ENCODE measurements around the gene ABCC6. TPM values are rescaled to one million over a fixed set of nuclear protein-coding genes. Genes with fewer than 3 reads are reported as not detected.
"Not testable (repeated sequence)": the region's sequence is repeated elsewhere in the genome, so short reads cannot be mapped to it uniquely, and the experiment has no call there.

ABCC6 gene
- total RNA-seq, 1 experiment from 2014 or later: 0.52 TPM

DNA sequence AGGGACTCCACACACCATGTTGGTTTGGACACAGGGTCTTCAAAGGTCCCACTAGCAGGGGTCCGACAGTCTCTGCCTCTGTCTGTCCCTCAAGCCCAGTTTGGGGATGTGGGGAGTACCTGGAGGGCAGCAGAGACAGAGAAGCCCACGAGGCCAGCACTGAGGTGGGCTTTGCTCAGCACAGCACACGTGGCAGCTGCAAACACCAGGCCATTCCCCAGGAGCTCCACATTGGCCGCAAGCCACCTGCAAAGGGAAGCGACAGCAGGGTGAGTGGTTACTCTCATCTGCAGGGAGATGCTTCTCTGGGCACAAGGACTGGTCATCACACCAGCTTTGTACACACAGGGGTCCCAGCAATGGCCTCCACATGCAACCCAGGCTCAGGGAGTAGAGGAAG, 62.0 kb downstream of the ABCC6 start:
- no peak for DNase-seq (ENCODE audit: low read depth)

DNA sequence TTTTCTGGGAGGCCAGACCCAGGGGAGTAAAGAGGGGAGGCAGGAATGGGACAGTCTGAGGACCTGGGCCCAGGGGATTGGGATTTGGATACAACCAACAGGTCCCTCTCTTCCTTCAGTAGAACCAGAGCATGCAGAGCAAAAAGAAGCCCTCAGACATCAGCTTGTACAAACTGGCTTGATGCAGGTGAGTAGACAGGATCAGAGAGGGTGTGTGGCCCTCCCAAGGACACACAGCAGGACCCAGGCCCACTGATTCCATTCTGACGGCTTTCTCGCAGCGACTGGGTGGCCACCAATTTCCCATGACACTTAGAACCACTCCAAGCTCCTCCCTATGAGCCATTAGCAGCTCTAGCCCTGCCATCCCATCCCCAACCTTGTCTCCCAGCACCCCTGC, 63.6 kb downstream of the ABCC6 start:
- no peak for DNase-seq (ENCODE audit: low read depth)

DNA sequence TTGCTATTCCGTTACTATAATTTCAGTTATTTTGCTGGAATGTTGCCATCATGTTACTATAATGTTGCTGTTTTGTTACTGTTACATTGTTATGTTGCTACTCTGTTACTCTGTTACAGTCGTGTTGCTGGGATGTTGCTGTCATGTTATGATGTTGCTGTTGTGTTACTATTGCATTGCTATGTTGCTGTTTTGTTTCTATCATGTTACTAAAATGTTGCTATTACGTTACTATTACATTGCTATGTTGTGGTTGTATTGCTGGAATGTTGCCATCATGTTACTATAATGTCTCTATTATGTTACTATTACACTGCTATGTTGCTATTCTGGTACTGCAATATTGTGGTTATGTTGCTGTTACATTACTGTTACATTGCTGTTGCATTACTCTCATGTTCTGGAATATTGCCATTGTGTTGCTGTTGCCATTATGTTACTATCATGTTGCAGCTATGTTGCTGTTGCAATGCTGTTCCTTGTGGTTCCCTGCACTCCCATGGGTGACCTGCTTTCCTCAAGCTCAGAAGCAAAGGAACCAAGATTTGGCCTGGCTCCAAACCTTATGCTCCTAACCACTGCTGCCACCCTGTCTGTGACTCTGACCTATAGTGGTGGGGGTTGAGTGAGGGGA, 64.4 kb downstream of the ABCC6 start:
- peak; percentile 17 for DNase-seq (ENCODE audit: low read depth)

- no peak for DNase-seq (ENCODE audit: low read depth)
Observed at GRCh38 chr16:16158082-16158658, 65.1 kb downstream of the ABCC6 start.

DNA sequence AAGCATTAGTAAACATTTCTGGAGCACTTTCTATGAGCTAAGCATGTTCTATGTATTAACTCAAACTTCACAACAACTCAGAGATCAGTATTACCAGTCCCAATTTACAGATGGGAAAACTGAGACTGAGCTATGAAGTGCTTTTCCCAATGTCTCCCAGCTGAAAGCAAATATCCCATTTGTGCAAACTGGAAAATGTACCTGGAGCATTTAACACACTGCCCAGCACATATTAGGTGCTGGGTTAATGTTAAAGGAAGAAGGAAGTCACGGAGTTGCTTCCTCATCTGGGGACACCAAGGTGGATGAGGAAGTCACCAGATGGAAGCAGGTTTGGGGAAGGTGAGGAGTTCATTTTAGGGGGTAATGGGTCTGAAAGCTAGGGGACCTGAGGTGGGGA, 66.1 kb downstream of the ABCC6 start:
- DNase-seq (ENCODE audit: low read depth): no peak

- DNase-seq (ENCODE audit: low read depth): no peak
Observed at GRCh38 chr16:16155234-16155633, 68.1 kb downstream of the ABCC6 start.

DNA sequence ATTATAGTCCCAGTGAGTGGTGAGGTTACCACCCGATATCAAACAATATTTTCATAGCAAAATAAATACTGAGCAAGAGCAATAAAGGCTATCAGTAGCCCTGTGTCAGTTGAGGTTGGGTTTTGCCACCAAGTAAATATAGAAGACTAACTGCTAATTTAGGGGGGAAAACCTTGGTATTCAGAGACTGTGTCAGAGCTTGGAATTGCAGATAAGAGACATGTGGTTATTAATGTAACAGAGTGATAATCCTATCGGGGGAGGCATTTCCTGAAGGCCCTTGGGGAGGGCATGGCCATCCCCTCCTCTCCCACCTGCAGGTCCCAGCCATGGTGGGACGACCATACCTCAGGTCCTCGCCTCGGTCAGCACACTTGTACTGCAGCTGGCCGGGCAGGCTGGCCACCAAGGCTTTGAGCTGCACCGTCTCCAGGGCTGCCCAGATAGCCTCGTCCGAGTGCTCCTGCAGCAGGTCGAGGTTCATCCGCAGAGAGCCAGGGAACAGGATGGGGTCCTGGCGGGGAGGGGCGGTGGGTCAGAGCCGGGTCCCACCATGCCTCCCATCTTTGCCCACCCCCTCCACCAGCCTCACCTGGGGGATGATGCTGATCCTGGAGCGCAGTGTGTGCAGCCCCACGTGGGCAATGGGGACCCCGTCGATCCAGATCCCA, 68.9 kb downstream of the ABCC6 start:
- no peak for DNase-seq (ENCODE audit: low read depth)

DNA sequence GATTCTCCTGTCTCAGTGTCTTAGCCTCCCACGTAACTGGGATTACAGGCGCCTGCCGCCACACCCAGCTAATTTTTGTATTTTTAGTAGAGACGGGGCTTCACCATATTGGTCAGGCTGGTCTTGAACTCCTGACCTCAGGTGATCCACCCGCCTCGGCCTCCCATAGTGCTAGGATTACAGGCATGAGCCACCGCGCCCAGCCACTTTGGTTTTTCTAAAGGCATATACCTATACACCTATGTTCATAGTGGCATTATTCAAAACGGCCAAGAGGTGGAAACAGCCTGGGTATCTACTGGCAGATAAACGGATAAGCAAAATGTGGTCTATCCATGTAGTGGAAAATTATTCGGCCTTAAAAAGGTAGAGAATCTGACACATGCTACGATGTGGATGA, 70.3 kb downstream of the ABCC6 start:
- not testable (repeated sequence) for DNase-seq (ENCODE audit: low read depth)

- no peak for DNase-seq (ENCODE audit: low read depth)
Observed at GRCh38 chr16:16151315-16151714, 72.0 kb downstream of the ABCC6 start.

GRCh38 chr16:16150878-16151152, 72.5 kb downstream of the ABCC6 start:
- no peak for DNase-seq (ENCODE audit: low read depth)

GRCh38 chr16:16150117-16150877, 73.0 kb downstream of the ABCC6 start:
- DNase-seq (ENCODE audit: low read depth): peak; percentile 82

- DNase-seq (ENCODE audit: low read depth): no peak
Observed at GRCh38 chr16:16149710-16150116, 73.6 kb downstream of the ABCC6 start.

GRCh38 chr16:16148755-16149154, 74.5 kb downstream of the ABCC6 start:
- no peak for DNase-seq (ENCODE audit: low read depth)

- DNase-seq (ENCODE audit: low read depth): not testable (repeated sequence)
Observed at GRCh38 chr16:16148000-16148599, 75.2 kb downstream of the ABCC6 start.

DNA sequence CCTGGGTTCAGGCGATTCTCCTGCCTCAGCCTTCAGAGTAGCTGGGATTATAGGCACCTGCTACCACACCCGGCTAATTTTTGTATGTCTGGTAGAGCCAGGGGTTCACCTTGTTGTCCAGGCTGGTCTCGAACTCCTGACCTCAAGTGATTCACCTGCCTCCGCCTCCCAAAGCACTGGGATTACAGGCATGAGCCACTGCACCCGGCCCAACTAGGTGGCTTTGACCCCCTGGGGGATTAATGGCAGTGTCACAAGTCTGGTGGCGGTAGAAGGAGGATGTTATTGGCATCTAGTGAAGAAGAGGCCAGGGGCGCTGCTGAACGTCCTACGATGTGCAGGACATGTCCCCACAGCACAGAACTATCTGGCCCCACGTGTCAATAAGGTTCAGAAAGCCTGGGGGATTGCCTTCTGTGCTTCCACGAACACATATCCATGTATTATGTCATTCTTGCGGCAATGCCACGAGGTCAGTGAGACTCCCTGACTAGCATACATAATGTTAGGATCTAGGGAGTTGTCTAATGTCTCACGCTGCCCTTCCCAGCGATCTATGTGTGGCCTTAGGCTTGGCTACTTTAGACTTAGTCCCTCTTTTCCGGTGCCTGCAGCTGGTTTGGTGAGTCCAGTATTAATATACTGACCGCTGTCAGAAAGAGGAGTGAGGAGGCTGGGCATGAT, 75.8 kb downstream of the ABCC6 start:
- DNase-seq (ENCODE audit: low read depth): no peak

DNA sequence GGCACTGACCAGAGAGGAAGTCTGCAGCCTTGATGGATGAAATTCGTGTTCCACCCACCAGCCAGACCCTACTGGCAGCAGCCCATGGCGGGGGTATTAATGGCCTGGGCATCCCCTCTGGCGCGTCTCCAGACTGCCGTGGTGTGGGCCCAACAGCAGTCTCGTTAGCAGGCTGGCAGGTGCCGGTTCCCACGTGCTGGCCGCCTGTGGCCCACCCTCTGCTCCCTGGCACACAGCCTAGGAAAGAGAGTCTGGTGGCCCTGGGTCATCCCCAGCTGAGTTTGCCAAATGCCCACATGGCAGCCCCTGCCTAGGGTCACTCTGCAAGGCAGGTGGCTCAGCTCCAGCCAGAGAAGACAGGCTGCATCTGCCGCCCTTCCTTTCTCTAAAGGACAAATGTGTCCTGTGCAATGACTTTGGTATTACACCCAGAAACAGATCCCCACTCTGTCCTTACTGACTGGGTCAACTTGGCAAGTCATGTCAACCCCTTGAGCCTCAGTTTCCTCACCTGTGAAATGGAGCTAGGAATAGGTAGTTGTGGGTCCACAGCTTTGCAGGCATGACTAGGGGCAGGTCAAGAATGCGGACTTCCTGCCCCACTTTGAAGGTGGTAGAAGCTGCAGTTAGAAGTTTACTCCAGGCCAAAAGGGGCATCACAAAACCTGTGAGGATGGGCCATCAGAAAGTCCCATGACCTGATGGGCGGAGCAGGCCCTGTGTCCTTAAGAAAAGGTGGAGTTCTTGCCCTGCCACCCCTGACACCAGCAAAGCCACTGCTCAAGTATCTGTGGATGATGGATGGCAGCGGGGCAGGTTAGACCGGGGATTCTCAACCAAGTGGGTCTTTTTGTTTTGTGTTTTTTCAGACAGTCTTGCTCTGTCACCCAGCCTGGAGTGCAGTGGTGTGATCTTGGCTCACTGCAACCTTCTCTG, 76.6 kb downstream of the ABCC6 start:
- DNase-seq (ENCODE audit: low read depth): no peak

DNA sequence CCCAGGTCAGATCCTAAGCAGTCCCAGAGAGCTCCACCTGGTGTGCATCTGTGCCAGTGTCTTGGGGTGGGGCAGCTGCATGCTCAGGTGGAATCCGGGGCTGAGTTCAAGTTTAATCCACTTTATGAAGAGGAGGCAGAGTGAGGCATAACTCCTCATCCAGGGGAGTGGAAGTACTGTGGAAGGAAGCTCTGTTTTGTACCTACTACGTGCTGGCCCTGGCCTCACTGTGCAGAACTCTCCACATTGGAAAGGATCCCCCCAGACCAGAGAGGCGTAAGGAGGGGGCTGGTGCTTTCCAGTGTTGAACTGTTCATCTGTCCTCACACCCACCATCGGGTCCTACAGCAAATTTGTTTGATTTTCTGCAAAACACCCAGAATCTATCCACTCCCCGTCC, 78.0 kb downstream of the ABCC6 start:
- DNase-seq (ENCODE audit: low read depth): no peak

GRCh38 chr16:16144416-16144815, 78.9 kb downstream of the ABCC6 start:
- no peak for DNase-seq (ENCODE audit: low read depth)

GRCh38 chr16:16143931-16144330, 79.4 kb downstream of the ABCC6 start:
- no peak for DNase-seq (ENCODE audit: low read depth)

DNA sequence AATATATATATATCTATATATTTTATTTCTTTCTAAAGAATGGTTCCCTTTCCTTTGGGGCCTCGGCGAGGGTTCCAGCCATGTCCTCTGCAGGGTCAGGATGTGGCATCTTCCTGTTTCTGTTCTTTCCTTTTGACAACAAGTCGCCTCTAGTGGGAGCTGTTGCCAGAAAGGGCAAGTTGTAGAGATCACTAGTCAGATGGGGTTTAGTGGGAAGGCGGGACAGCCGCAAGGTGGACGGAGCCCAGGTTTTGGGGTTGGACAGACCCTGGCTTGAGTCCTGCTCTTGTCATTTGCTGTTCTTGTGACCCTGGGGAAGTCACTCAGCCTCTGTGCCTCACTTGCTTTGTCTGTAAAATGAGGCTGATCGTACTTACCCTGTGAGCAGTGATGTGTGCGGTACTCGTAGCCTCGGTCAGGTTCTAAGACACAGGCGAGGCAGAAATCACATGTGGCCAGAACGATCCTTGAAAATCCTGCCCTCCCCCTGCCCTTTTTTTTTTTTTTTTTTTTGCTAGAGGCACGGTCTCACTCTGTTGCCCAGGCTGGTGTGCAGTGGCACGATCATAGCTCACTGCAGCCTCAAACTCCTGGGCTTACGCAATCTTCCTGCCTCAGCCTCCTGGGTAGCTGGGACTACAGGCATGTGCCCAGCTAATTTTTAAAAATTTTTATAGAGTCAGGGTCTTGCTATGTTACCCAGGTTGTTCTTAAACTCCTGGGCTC, 80.1 kb downstream of the ABCC6 start:
- no peak for DNase-seq (ENCODE audit: low read depth)
